Effector CD4-positive, alpha-beta T cell (primary cell): ENCODE measurements around the gene MEGF11.

ENCODE experiments used
- DNase-seq: peaks from one replicate; pipeline ENCODE4 v3.0.0-alpha.2; 2020

MEGF11 gene

GRCh38 chr15:66080717-66081398, 172.7 kb downstream of the MEGF11 start:
- DNase-seq: no peak

- DNase-seq: no peak
Observed at GRCh38 chr15:66078929-66079275, 174.6 kb downstream of the MEGF11 start.

GRCh38 chr15:66078196-66078928, 175.2 kb downstream of the MEGF11 start:
- no peak for DNase-seq

- DNase-seq: no peak
Observed at GRCh38 chr15:66077320-66077663, 176.3 kb downstream of the MEGF11 start.

- DNase-seq: no peak
Observed at GRCh38 chr15:66076591-66077319, 176.8 kb downstream of the MEGF11 start.

GRCh38 chr15:66075947-66076346, 177.6 kb downstream of the MEGF11 start:
- DNase-seq: no peak

GRCh38 chr15:66072616-66073361, 180.8 kb downstream of the MEGF11 start:
- no peak for DNase-seq

- DNase-seq: no peak
Observed at GRCh38 chr15:66071921-66072295, 181.6 kb downstream of the MEGF11 start.

- DNase-seq: no peak
Observed at GRCh38 chr15:66071160-66071920, 182.2 kb downstream of the MEGF11 start.

GRCh38 chr15:66070220-66070934, 183.2 kb downstream of the MEGF11 start:
- DNase-seq: no peak

- no peak for DNase-seq
Observed at GRCh38 chr15:66069751-66070150, 183.8 kb downstream of the MEGF11 start.

GRCh38 chr15:66068801-66069200, 184.7 kb downstream of the MEGF11 start:
- no peak for DNase-seq

- no peak for DNase-seq
Observed at GRCh38 chr15:66067687-66068086, 185.9 kb downstream of the MEGF11 start.

- no peak for DNase-seq
Observed at GRCh38 chr15:66066481-66066880, 187.1 kb downstream of the MEGF11 start.

GRCh38 chr15:66066005-66066404, 187.5 kb downstream of the MEGF11 start:
- no peak for DNase-seq

GRCh38 chr15:66065325-66065724, 188.2 kb downstream of the MEGF11 start:
- DNase-seq: no peak

- DNase-seq: no peak
Observed at GRCh38 chr15:66063147-66063546, 190.4 kb downstream of the MEGF11 start.

GRCh38 chr15:66057089-66057488, 196.5 kb downstream of the MEGF11 start:
- no peak for DNase-seq

- no peak for DNase-seq
Observed at GRCh38 chr15:66053991-66054390, 199.6 kb downstream of the MEGF11 start.

GRCh38 chr15:66051833-66052232, 201.7 kb downstream of the MEGF11 start:
- DNase-seq: no peak

GRCh38 chr15:66050264-66050663, 203.3 kb downstream of the MEGF11 start:
- DNase-seq: no peak

- no peak for DNase-seq
Observed at GRCh38 chr15:66049353-66049752, 204.2 kb downstream of the MEGF11 start.
